ENCODE results near the gene RAB3D. TPM values are rescaled to one million over a fixed set of nuclear protein-coding genes. Genes with fewer than 3 reads are reported as not detected.
"Not testable (repeated sequence)": the region's sequence is repeated elsewhere in the genome, so short reads cannot be mapped to it uniquely, and the experiment has no call there.

The RAB3D gene
- total RNA-seq, 1 experiment from 2014 or later: 35.0 TPM

DNA sequence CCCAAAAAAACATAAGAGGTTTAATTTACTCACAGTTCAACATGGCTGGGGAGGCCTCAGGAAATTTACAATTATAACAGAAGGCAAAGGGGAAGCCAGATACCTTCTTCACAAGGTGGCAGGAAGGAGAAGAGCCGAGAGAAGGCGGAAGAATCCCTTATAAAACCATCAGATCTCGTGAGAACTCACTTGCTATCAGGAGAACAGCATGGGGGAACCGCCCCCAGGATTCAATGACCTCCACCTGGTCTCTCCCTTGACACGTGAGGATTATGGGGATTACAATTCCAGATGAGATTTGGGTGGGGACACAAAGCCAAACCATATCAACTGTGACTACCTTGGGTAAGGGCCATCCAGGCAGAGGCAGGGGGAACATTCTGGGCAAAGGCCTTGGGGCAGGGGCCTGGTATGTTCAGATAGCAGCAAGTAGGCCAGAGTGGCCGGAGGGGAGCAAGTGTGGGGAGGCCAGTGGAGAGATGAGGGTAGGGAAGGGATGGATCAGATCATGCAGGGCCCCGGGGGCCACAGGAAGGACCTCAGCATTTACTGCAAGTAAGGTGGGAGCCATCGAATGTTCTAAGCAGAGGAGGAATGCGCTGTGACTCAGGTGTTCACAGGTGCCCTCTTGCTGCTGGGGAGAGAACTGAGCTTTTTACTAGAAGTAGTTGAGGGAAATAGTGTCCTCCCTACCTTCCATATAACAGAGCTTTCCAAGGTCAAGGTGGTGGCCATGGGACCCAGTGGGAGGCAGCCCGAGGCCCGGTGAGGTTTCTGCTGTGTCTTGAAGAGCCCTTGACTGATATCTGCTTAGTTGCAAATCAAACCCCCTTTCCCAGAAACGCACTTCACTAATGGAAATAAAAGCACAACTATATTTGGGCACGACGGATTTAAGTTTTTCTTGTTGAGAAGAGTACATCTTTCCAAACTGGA, 18.0 kb downstream of the RAB3D start:
- Histone ChIP-seq H3K27me3 (ENCODE audit: insufficient read depth, low read depth) (no peaks in the 10 kb centered on the region), H3K4me2 (no peak overlapping the region), H3K79me2 (ENCODE audit: low read depth) (no peaks in the 10 kb centered on the region), H3K9me2 (ENCODE audit: insufficient read depth) (no peaks in the 10 kb centered on the region), H3F3A (ENCODE audit: insufficient read depth, low read depth) (peaks cover 70% of the 10 kb centered on the region), H3K9me3 (ENCODE audit: insufficient read depth, low read depth) (no peaks in the 10 kb centered on the region), H3K27ac (no peak overlapping the region), H2AFZ (no peak overlapping the region), H3K4me3 (no peak overlapping the region), H4K20me1 (ENCODE audit: insufficient read depth) (no peaks in the 10 kb centered on the region), H3K4me1 (replicated peaks; ENCODE audit: insufficient read depth) (peaks cover 64% of the 10 kb centered on the region), H3K36me3 (ENCODE audit: low read depth) (no peaks in the 10 kb centered on the region)
- POLR2A ChIA-PET (ENCODE audit: unreplicated experiment): no interaction called here
- TF ChIP-seq EZH2 (IDR thresholded peaks at IDR 0.05; ENCODE audit: low read depth): no peak
- TF ChIP-seq, protein P1, sequence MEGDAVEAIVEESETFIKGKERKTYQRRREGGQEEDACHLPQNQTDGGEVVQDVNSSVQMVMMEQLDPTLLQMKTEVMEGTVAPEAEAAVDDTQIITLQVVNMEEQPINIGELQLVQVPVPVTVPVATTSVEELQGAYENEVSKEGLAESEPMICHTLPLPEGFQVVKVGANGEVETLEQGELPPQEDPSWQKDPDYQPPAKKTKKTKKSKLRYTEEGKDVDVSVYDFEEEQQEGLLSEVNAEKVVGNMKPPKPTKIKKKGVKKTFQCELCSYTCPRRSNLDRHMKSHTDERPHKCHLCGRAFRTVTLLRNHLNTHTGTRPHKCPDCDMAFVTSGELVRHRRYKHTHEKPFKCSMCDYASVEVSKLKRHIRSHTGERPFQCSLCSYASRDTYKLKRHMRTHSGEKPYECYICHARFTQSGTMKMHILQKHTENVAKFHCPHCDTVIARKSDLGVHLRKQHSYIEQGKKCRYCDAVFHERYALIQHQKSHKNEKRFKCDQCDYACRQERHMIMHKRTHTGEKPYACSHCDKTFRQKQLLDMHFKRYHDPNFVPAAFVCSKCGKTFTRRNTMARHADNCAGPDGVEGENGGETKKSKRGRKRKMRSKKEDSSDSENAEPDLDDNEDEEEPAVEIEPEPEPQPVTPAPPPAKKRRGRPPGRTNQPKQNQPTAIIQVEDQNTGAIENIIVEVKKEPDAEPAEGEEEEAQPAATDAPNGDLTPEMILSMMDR (conservative IDR thresholded peaks at IDR 0.05): no peak
- BruUV-seq (replicated peaks): no TSS peak
- intact Hi-C loops (cut with micrococcal nuclease; ENCODE audit: unreplicated experiment): no loop called here
- CTCF ChIA-PET: interaction anchor here (0.6 kb wide), 1 partner anchor 234 kb away, joined by 3 read pairs; no protein-coding TSS in a partner anchor
- DNase-seq: no peak

DNA sequence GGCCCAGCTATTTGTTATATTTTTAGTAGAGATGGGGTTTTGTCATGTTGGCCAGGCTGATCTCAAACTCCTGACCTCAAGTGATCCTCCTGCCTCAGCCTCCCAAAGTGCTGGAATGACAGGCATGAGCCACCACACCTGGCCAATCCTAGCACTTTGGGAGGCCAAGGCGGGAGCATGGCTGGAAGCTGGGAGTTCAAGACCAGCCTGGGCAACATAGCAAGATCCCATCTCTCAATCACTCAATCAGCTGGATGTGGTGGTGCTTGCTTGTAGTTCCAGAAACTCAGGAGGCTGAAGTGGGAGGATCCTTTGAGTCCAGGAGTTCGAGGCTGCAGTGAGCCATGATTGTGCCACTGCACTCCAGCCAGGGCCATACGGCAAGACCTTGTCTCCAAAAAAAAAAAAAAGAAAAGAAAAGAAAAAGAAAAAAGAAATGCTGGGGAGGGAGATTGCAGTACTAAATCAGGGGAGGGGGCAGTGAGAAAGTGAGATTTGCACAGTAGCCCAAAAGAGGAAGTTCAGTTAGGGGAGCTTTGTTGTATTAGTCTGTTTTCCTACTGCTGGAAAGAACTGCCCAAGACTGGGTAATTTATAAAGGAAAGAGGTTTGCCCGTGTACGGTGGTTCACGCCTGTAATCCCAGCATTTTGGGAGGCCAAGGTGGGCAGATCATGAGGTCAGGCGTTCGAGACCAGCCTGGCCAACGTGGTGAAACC, 19.0 kb downstream of the RAB3D start:
- H3K4me2 ChIP-seq: 0 out of 2 replicates have a peak overlapping the region, but pooled peaks have one; percentile 80
- H3K79me2 ChIP-seq (ENCODE audit: low read depth); POLR2A ChIA-PET (ENCODE audit: unreplicated experiment); intact Hi-C loops (cut with micrococcal nuclease; ENCODE audit: unreplicated experiment); H3K27me3 ChIP-seq (ENCODE audit: insufficient read depth, low read depth); H4K20me1 ChIP-seq (ENCODE audit: insufficient read depth); BruUV-seq (replicated peaks); H3K9me2 ChIP-seq (ENCODE audit: insufficient read depth); H3K36me3 ChIP-seq (ENCODE audit: low read depth); H3K9me3 ChIP-seq (ENCODE audit: insufficient read depth, low read depth); H3K27ac ChIP-seq; H3K4me3 ChIP-seq; H2AFZ ChIP-seq; DNase-seq: not testable (repeated sequence)
- peaks cover 66% of the 10 kb centered on the region for H3F3A ChIP-seq (ENCODE audit: insufficient read depth, low read depth)
- CTCF ChIA-PET: interaction anchor here (0.6 kb wide), 2 partner anchors 52 to 233 kb away, joined by 3 read pairs; no protein-coding TSS in a partner anchor
- H3K4me1 ChIP-seq (replicated peaks; ENCODE audit: insufficient read depth): peaks cover 63% of the 10 kb centered on the region

DNA sequence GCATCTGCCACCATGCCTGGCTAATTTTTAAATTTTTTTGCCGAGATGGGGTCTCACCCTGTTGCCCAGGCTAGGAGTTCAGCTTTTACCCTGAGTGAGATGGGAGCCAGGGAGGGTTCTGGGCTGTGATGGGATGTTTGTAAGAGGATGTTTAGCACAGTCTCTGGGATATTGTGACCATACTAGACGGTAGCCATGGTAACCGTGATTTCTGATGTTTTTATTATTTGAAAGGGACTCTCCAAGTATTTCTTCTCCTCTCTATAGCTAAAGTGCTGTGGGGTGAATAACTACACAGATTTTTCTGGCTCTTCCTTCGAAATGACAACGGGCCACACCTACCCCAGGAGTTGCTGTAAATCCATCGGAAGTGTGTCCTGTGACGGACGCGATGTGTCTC, 33.1 kb downstream of the RAB3D start:
- no peak for TF ChIP-seq EZH2 (IDR thresholded peaks at IDR 0.05; ENCODE audit: low read depth)
- TF ChIP-seq, protein P1 (conservative IDR thresholded peaks at IDR 0.05): no peak
- no peaks in the 10 kb centered on the region for H3F3A ChIP-seq (ENCODE audit: insufficient read depth, low read depth)
- no TSS peak for BruUV-seq (replicated peaks)
- no peaks in the 10 kb centered on the region for H3K79me2 ChIP-seq (ENCODE audit: low read depth)
- no peaks in the 10 kb centered on the region for H3K36me3 ChIP-seq (ENCODE audit: low read depth)
- intact Hi-C loops (cut with micrococcal nuclease; ENCODE audit: unreplicated experiment): no loop called here
- CTCF ChIA-PET: no interaction called here
- DNase-seq: no peak
- H3K4me2 ChIP-seq: no peak overlapping the region
- H3K4me1 ChIP-seq (replicated peaks; ENCODE audit: insufficient read depth): no peaks in the 10 kb centered on the region
- POLR2A ChIA-PET (ENCODE audit: unreplicated experiment): no interaction called here
- no peaks in the 10 kb centered on the region for H3K27me3 ChIP-seq (ENCODE audit: insufficient read depth, low read depth)
- no peak overlapping the region for H2AFZ ChIP-seq
- no peak overlapping the region for H3K27ac ChIP-seq
- H3K9me3 ChIP-seq (ENCODE audit: insufficient read depth, low read depth): no peaks in the 10 kb centered on the region
- H3K9me2 ChIP-seq (ENCODE audit: insufficient read depth): no peaks in the 10 kb centered on the region
- H3K4me3 ChIP-seq: no peak overlapping the region
- no peaks in the 10 kb centered on the region for H4K20me1 ChIP-seq (ENCODE audit: insufficient read depth)
